ENCODE results near the gene KIF26A.

GRCh38 chr14:104138098-104138717 lies at the start of gene KIF26A:
- TF ChIP-seq GATA3 (IDR thresholded peaks at IDR 0.05; ENCODE audit: low read depth, low read length) (no peak), GATA2 (IDR thresholded peaks at IDR 0.05; ENCODE audit: low read depth, low read length) (no peak; the same call in 1 of the 2 replicates)

All from SH-SY5Y (cell line).